CD4-positive, alpha-beta T cell treated with Interleukin-21 for 1 hour (primary cell): ENCODE results near the gene COL24A1.
"Not testable (repeated sequence)": the region's sequence is repeated elsewhere in the genome, so short reads cannot be mapped to it uniquely, and the experiment has no call there.

Source experiments
- DNase-seq: peaks from one replicate; pipeline ENCODE4 v3.0.0-alpha.2; 2020

The COL24A1 gene

GRCh38 chr1:86151427-86151826 is 5.1 kb downstream of the COL24A1 start:
- no peak for DNase-seq

GRCh38 chr1:86150553-86151055 is 6.0 kb downstream of the COL24A1 start:
- DNase-seq = no peak

- no peak for DNase-seq
These were observed 7.0 kb downstream of the COL24A1 start for GRCh38 chr1:86149591-86149990.

- no peak for DNase-seq
These were observed 8.8 kb downstream of the COL24A1 start for GRCh38 chr1:86147755-86148154.

- DNase-seq = no peak
These were observed 10.0 kb downstream of the COL24A1 start for GRCh38 chr1:86146566-86146965.

GRCh38 chr1:86140281-86140880 is 16.2 kb downstream of the COL24A1 start:
- DNase-seq = no peak

- DNase-seq = no peak
These were observed 17.8 kb downstream of the COL24A1 start for GRCh38 chr1:86138746-86139145.

- DNase-seq = peak; percentile 4
These were observed 19.1 kb downstream of the COL24A1 start for GRCh38 chr1:86137436-86137835.

GRCh38 chr1:86119214-86119764 is 37.3 kb downstream of the COL24A1 start:
- no peak for DNase-seq

GRCh38 chr1:86114816-86115400 is 41.7 kb downstream of the COL24A1 start:
- no peak for DNase-seq

GRCh38 chr1:86114236-86114635 is 42.3 kb downstream of the COL24A1 start:
- no peak for DNase-seq

GRCh38 chr1:86111590-86111989 is 45.0 kb downstream of the COL24A1 start:
- DNase-seq = not testable (repeated sequence)

GRCh38 chr1:86110451-86111129 is 46.0 kb downstream of the COL24A1 start:
- DNase-seq = no peak

- DNase-seq = no peak
These were observed 51.1 kb downstream of the COL24A1 start for GRCh38 chr1:86105533-86105866.

- no peak for DNase-seq
These were observed 51.7 kb downstream of the COL24A1 start for GRCh38 chr1:86104606-86105532.

- DNase-seq = no peak
These were observed 55.0 kb downstream of the COL24A1 start for GRCh38 chr1:86101616-86102015.

- DNase-seq = no peak
These were observed 56.2 kb downstream of the COL24A1 start for GRCh38 chr1:86100401-86100800.

- DNase-seq = no peak
These were observed 66.8 kb downstream of the COL24A1 start for GRCh38 chr1:86089765-86090164.

GRCh38 chr1:86085741-86086409 is 70.7 kb downstream of the COL24A1 start:
- DNase-seq = no peak

GRCh38 chr1:86084998-86085397 is 71.6 kb downstream of the COL24A1 start:
- DNase-seq = no peak

- DNase-seq = no peak
These were observed 74.4 kb downstream of the COL24A1 start for GRCh38 chr1:86082183-86082582.

GRCh38 chr1:86072474-86072873 is 84.1 kb downstream of the COL24A1 start:
- not testable (repeated sequence) for DNase-seq
